GM13977 (cell line): Measurements from ENCODE around the gene OR2J3.
"Not testable (repeated sequence)": the region's sequence is repeated elsewhere in the genome, so short reads cannot be mapped to it uniquely, and the experiment has no call there.

Source experiments
- DNase-seq: peaks from one replicate; pipeline ENCODE4 v3.0.0; 2012; ENCODE audit warnings: low spot score
- CTCF ChIP-seq: IDR thresholded peaks from 2 replicates; pipeline ENCODE4 v1.5.1; 2012; ENCODE audit warnings: mild to moderate bottlenecking, control low read depth; ENCODE audit not compliant: insufficient read depth; ENCODE audit errors: extremely low read depth, missing control alignments
- in situ Hi-C: fragments of 300-500 bp; cut with MboI; formaldehyde crosslinking; loops from one replicate; pipeline ENCODE4 v1.12.0; 2022; ENCODE audit warnings: low sequenced_read_pairs, low pct_unique_long_range_greater_than_20kb, mixed read lengths, inconsistent platforms; ENCODE audit not compliant: unreplicated experiment

OR2J3 gene

GRCh38 chr6:29092957-29093356, 14.9 kb upstream of the OR2J3 start:
- in situ Hi-C loops = no loop called here
- TF ChIP-seq CTCF = no peak
- DNase-seq = no peak

- TF ChIP-seq CTCF = no peak
- in situ Hi-C loops = no loop called here
- no peak for DNase-seq
Measured at GRCh38 chr6:29097803-29098202, 10.1 kb upstream of the OR2J3 start.

- in situ Hi-C loops = no loop called here
- DNase-seq = no peak
- no peak for TF ChIP-seq CTCF
Measured at GRCh38 chr6:29099190-29099589, 8.7 kb upstream of the OR2J3 start, which contains the start of gene OR2J1. Gene OR2J1, plus strand, starts transcription at chr6:29099490. Its CDS starts 1,453 bp downstream, at chr6:29100943.

- TF ChIP-seq CTCF = no peak
- no peak for DNase-seq
- in situ Hi-C loops = no loop called here
Measured at GRCh38 chr6:29112135-29112534, 4.3 kb downstream of the OR2J3 start.

- DNase-seq, in situ Hi-C loops: not testable (repeated sequence)
Measured at GRCh38 chr6:29114964-29115363, 7.1 kb downstream of the OR2J3 start.

- in situ Hi-C loops = no loop called here
- no peak for TF ChIP-seq CTCF
Measured at GRCh38 chr6:29129326-29130012, 21.6 kb downstream of the OR2J3 start.

GRCh38 chr6:29130644-29131043, 22.8 kb downstream of the OR2J3 start:
- no peak for DNase-seq
- TF ChIP-seq CTCF = no peak
- in situ Hi-C loops = no loop called here

More at GRCh38 chr6:29129326-29130012, 21.6 kb downstream of the OR2J3 start:
- DNase-seq = no peak
